NCI-H2029 (cell line): ENCODE measurements around the gene FRG1.
"Not testable (repeated sequence)": the region's sequence is repeated elsewhere in the genome, so short reads cannot be mapped to it uniquely, and the experiment has no call there.

Source experiments
- DNase-seq: peaks from one replicate; lab custom pipeline; 2025; lab: John Stamatoyannopoulos, UW

The FRG1 gene

GRCh38 chr4:189985651-189986243 is 45.1 kb downstream of the FRG1 start:
- DNase-seq = not testable (repeated sequence)

- no peak for DNase-seq
Measured at GRCh38 chr4:189988877-189989431, 48.3 kb downstream of the FRG1 start.

GRCh38 chr4:189989941-189990340 is 49.3 kb downstream of the FRG1 start:
- DNase-seq = not testable (repeated sequence)
